Transverse colon (tissue), 4 donors: ENCODE measurements around the gene ZNF81. TPM values are rescaled to one million over a fixed set of nuclear protein-coding genes. Genes with fewer than 3 reads are reported as not detected.

Source experiments
- DNase-seq: peaks from one replicate; pipeline ENCODE4 v3.0.0-alpha.2; 2019
- H3K27ac ChIP-seq, 4 donors: fragments of 200-600 bp; sonication (generic); 2 replicates each; pipeline ENCODE4 v1.5.1; 2016 to 2018; ENCODE audit warnings: inconsistent platforms in 4 of 4
- H3K27me3 ChIP-seq: fragments of 200-600 bp; sonication (generic); 2 replicates; pipeline ENCODE4 v1.5.1; 2017; ENCODE audit warnings: inconsistent platforms
- H3K36me3 ChIP-seq, 4 donors: fragments of 200-600 bp; sonication (generic); 2 replicates each; pipeline ENCODE4 v1.5.1; 2017 to 2019; ENCODE audit warnings: inconsistent platforms in 4 of 4
- H3K4me1 ChIP-seq, 4 donors: fragments of 200-600 bp; sonication (generic); 2 replicates each; pipeline ENCODE4 v1.5.1; 2017 to 2020; ENCODE audit warnings: inconsistent platforms in 4 of 4
- H3K4me3 ChIP-seq, 4 donors: fragments of 200-600 bp; sonication (generic); 1 replicate in 1 of 4; 2 replicates in 3 of 4; pipeline versions ENCODE4 v1.5.1 to v1.6.1; 2017 to 2019; ENCODE audit warnings: inconsistent platforms in 4 of 4
- H3K9me3 ChIP-seq, 2 donors: fragments of 200-600 bp; sonication (generic); 2 replicates each; pipeline ENCODE4 v1.5.1; 2017 to 2019; ENCODE audit warnings: inconsistent platforms in 2 of 2
- CTCF ChIP-seq, 5 experiments: fragments of 200-600 bp in 3 of 5; fragments of 450-650 bp in 2 of 5; sonication (generic) in 3 of 5; IDR thresholded peaks; 1 replicate in 2 of 5; 2 replicates in 3 of 5; pipeline ENCODE4 v1.5.1; 2016 to 2017; ENCODE audit warnings: antibody characterized with exemption in 5 of 5, inconsistent platforms in 3 of 5, mild to moderate bottlenecking in 2 of 5, moderate library complexity in 1 of 5
- EP300 ChIP-seq: sonication (generic); formaldehyde crosslinking; IDR thresholded peaks from one replicate; pipeline ENCODE4 v1.6.1; 2017; ENCODE audit warnings: antibody characterized with exemption, low read depth
- POLR2A ChIP-seq: fragments of 450-650 bp; IDR thresholded peaks from one replicate; pipeline ENCODE4 v1.6.1; 2016; ENCODE audit warnings: antibody characterized with exemption, mild to moderate bottlenecking, moderate library complexity
- POLR2AphosphoS5 ChIP-seq, 3 donors: sonication (generic); formaldehyde crosslinking; IDR thresholded peaks; one replicate each; pipeline ENCODE4 v1.6.1; 2016; ENCODE audit warnings: antibody characterized with exemption in 3 of 3
- whole genome bisulfite sequencing, 2 donors: methylation state at CpG; one replicate each; pipeline ENCODE4 v1.1.5; 2018; ENCODE audit warnings: low coverage in 1 of 2; 5-methylcytosine and 5-hydroxymethylcytosine counted together
- in situ Hi-C, 4 donors: fragments of 200-750 bp; cut with MboI; loops; one replicate each; pipeline versions ENCODE4 v1.15.0 to v1.15.1; 2017; ENCODE audit warnings: low sequenced_read_pairs in 3 of 4, low pct_ligation_motif_present in 1 of 4, low pct_unique_long_range_greater_than_20kb in 1 of 4
- intact Hi-C: fragments of 100-400 bp; cut with DNase I; formaldehyde crosslinking; loops from one replicate; pipeline ENCODE4 v1.15.1; 2023; ENCODE audit warnings: low total_unique reads
- total RNA-seq, 4 donors: library from RNA; depleted of rRNA; stranded (reverse); fragments of >200 nt; gene quantifications; one replicate each; pipeline ENCODE4 v1.1.0, GENCODE V29; 2016

ZNF81 gene
- total RNA-seq, 4 donors from 2014 or later = 7.8 to 11.6 (median 8.7) TPM

- no peaks in the 10 kb centered on the region for H3K9me3 ChIP-seq
- WGBS, 2 donors = 56% methylated on average over 1 of the region's 1 CpG
- in situ Hi-C loops = loop anchor here in 2 of 4 donors (10.0 to 25.0 kb wide), 2 partner anchors 186 to 199 kb away; no protein-coding TSS in a partner anchor
- H3K36me3 ChIP-seq = no peaks in the 10 kb centered on the region
- no peak overlapping the region for H3K27ac ChIP-seq
- TF ChIP-seq POLR2A = no peak
- no peak for TF ChIP-seq EP300
- no peak for TF ChIP-seq CTCF (IDR thresholded peaks at IDR 0.05)
- intact Hi-C loops = no loop called here
- H3K4me3 ChIP-seq = no peak overlapping the region
- no peaks in the 10 kb centered on the region for H3K27me3 ChIP-seq
- H3K4me1 ChIP-seq = peaks cover 0 to 12% (median 0%) of the 10 kb centered on the region in 4 donors
- DNase-seq = no peak
These were observed 1.7 kb downstream of the ZNF81 start for GRCh38 chrX:47838361-47838760.

GRCh38 chrX:47840111-47840510, 3.4 kb downstream of the ZNF81 start:
- in situ Hi-C loops (loop anchor here in 1 of 4 donors (25.0 kb wide), 1 partner anchor 197 kb away; no protein-coding TSS in a partner anchor), intact Hi-C loops (no loop called here)
- no peaks in the 10 kb centered on the region for H3K9me3 ChIP-seq
- peaks cover 0 to 12% (median 0%) of the 10 kb centered on the region in 4 donors for H3K4me1 ChIP-seq
- WGBS, 2 donors = 55% methylated on average over 4 of the region's 4 CpGs; no CpG with 5 or more reads in 1 of the 2 donors
- TF ChIP-seq POLR2A = no peak
- no peak for TF ChIP-seq EP300
- TF ChIP-seq CTCF (IDR thresholded peaks at IDR 0.05) = no peak
- no peak for TF ChIP-seq POLR2AphosphoS5 (IDR thresholded peaks at IDR 0.05)
- H3K36me3 ChIP-seq = no peaks in the 10 kb centered on the region
- H3K27ac ChIP-seq = no peak overlapping the region
- H3K27me3 ChIP-seq = no peaks in the 10 kb centered on the region
- DNase-seq = no peak
- H3K4me3 ChIP-seq = no peak overlapping the region

GRCh38 chrX:47843363-47843762, 6.7 kb downstream of the ZNF81 start:
- Histone ChIP-seq H3K9me3 (no peaks in the 10 kb centered on the region), H3K36me3 (peaks cover 0 to 2% (median 0%) of the 10 kb centered on the region in 4 donors), H3K4me1 (peaks cover 0 to 3% (median 0%) of the 10 kb centered on the region in 4 donors), H3K27me3 (no peaks in the 10 kb centered on the region), H3K4me3 (no peak overlapping the region), H3K27ac (no peak overlapping the region)
- DNase-seq = no peak
- TF ChIP-seq POLR2AphosphoS5 (IDR thresholded peaks at IDR 0.05) = no peak
- TF ChIP-seq EP300 = no peak
- no peak for TF ChIP-seq POLR2A
- in situ Hi-C loops (loop anchor here in 1 of 4 donors (25.0 kb wide), 1 partner anchor 194 kb away; no protein-coding TSS in a partner anchor), intact Hi-C loops (no loop called here)
- 76 to 88% methylated on average over 1 of the region's 1 CpG for WGBS, 2 donors

GRCh38 chrX:47844117-47844516, 7.4 kb downstream of the ZNF81 start:
- intact Hi-C loops (no loop called here), in situ Hi-C loops (loop anchor here in 1 of 4 donors (25.0 kb wide), 1 partner anchor 193 kb away; no protein-coding TSS in a partner anchor)
- Histone ChIP-seq H3K4me3 (no peak overlapping the region), H3K27me3 (no peaks in the 10 kb centered on the region), H3K27ac (no peak overlapping the region), H3K4me1 (peaks cover 0 to 3% (median 0%) of the 10 kb centered on the region in 4 donors), H3K36me3 (peaks cover 0 to 2% (median 0%) of the 10 kb centered on the region in 4 donors), H3K9me3 (no peaks in the 10 kb centered on the region)
- DNase-seq = no peak
- TF ChIP-seq POLR2A (no peak), POLR2AphosphoS5 (IDR thresholded peaks at IDR 0.05) (no peak), CTCF (IDR thresholded peaks at IDR 0.05) (no peak), EP300 (no peak)
- 100% methylated on average over 1 of the region's 1 CpG; no CpG with 5 or more reads in 1 of the 2 donors for WGBS, 2 donors

GRCh38 chrX:47846040-47846439, 9.3 kb downstream of the ZNF81 start:
- peaks cover 0 to 2% (median 0%) of the 10 kb centered on the region in 4 donors for H3K36me3 ChIP-seq
- 70% methylated on average over 7 of the region's 7 CpGs; no CpG with 5 or more reads in 1 of the 2 donors for WGBS, 2 donors
- no peaks in the 10 kb centered on the region for H3K27me3 ChIP-seq
- intact Hi-C loops (no loop called here), in situ Hi-C loops (loop anchor here in 1 of 4 donors (25.0 kb wide), 1 partner anchor 191 kb away; no protein-coding TSS in a partner anchor)
- DNase-seq = no peak
- no peaks in the 10 kb centered on the region for H3K9me3 ChIP-seq
- no peaks in the 10 kb centered on the region for H3K4me1 ChIP-seq
- H3K4me3 ChIP-seq = no peak overlapping the region
- no peak for TF ChIP-seq EP300
- TF ChIP-seq CTCF (IDR thresholded peaks at IDR 0.05) = no peak
- TF ChIP-seq POLR2AphosphoS5 (IDR thresholded peaks at IDR 0.05) = no peak
- no peak for TF ChIP-seq POLR2A
- no peak overlapping the region for H3K27ac ChIP-seq
